HG03521 (cell line): ENCODE results near the gene PRRT1.
"Not testable (repeated sequence)": the region's sequence is repeated elsewhere in the genome, so short reads cannot be mapped to it uniquely, and the experiment has no call there.

Source experiments
- ATAC-seq: cut with Tn5 transposase; IDR thresholded peaks from one replicate; pipeline ENCODE4 v1.9.1; 2021; ENCODE audit warnings: mild to moderate bottlenecking, moderate library complexity; ENCODE audit not compliant: unreplicated experiment

The PRRT1 gene

DNA sequence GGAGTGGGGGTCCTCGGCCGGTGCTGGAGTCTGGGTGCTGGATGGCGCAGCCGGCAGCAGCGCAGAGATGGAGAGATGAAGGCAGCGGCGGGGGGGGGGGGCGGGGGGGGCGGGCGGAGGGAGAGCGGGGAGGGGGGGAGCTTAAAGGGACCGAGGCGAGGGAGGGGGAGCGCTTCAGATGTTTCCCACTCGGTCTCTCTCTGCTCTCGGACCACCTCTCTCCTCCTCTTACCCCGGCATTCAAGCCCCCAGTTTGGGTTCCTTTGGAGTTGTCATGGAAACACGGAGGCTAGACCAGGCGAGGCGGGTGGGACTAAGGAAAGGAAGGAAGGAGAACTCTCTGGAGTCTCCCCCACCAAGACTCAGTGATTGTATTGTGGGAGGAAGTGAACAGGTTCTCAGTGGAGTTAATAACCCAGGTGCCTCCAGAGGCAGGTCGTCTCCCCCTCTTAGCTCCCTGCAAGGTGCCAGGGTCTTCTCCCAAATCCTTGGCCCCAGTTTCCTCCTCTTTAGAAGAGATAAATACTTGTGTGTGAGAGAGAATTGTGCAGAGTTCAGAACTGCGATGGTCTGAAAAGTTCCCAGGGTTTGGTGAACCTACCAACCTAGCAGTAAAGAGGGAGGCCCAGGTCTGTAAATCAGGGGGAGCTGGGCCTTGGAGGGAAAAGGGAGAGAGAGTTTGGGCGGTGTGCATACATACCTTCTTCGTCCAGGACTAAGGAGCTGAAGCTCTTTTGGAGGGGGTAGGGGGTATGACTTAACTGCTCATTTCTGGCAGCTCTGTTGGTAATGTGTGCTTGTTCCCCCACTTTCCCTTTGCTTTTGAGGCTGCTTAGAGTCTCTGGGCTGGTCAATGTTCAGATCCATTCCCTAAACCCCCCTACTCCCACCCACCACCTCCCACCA is at the start of gene PRRT1:
PRRT1 (minus strand) TSS at position 77 of the 906 bp plus-strand sequence. CDS start 112 bp downstream, outside the sequence.
- ATAC-seq = no peak

DNA sequence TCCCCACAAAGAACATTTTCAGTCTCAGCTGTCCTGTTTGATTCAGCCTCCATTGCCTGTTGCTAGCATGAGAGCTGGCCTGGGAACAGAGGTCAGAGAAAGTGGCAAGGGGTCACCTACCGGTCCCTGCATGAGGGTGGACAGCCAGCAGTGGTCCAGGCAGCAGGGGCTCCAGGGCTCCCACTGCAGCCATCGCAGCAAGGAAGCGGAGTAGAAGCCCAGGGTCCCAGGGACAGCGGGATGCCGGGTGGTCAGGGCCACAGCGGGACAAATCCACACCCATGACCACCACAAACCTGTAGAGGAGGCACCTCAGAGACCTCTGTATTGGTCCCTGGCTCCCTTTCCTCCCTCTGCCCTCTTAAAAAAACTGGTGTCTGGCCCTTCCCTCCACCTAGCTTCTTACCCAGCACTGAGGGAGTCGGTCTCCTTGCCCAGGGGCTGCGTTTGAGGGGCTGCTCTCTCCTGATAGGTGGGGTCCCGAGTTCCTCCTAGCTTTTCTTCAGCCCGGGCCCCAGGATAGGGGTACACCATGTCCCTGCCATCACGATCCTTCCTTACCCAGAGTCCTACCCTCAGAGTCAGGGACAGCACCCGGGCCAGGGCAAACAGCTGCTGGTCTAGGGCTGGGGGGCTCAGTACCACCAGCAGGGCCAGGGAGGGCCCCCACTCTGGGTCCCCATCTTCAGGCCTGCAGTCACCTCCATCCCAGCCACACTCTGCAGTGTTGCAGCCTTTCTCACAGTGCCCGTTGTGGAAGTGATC is 49.2 kb upstream of the PRRT1 start:
- ATAC-seq = no peak

DNA sequence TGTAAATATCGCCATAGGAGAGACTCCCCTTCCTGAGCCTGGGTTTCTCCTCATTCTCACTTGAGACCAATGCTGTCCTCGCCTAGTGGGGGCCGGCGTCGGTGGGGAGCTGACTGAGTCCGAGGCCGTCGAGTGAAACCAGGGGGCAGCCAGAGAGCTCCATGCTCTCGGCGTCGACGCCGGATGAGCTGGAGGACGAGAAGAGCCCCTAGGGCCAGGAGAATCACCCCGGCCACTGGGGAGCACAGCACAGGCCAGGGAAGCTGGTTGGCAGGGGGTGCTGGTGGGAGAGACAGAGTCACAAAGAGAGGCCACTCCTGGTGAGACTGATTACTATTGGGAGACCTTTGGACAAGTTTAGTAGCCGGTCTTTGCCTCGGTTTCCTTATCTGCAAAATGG is 47.1 kb upstream of the PRRT1 start:
- ATAC-seq = no peak

DNA sequence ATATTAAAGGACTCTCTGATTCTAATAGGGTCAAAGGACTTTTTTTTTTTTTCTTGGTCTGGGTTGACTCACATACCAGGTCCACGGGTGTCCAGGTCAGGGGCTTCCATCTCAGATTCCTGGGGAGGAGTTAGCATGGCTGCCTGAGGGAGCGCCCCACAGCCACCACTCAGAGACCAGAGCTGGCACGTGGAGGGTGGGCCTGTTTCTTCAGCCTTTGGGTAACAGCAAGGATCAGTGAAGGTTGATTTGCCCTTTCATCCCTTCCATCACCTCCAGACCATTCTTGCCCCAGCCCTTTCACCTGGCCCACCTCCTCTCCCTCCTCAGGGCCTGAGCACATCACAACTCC is 46.6 kb upstream of the PRRT1 start:
- ATAC-seq = no peak

GRCh38 chr6:32196682-32197616 is 45.2 kb upstream of the PRRT1 start:
- ATAC-seq = no peak

DNA sequence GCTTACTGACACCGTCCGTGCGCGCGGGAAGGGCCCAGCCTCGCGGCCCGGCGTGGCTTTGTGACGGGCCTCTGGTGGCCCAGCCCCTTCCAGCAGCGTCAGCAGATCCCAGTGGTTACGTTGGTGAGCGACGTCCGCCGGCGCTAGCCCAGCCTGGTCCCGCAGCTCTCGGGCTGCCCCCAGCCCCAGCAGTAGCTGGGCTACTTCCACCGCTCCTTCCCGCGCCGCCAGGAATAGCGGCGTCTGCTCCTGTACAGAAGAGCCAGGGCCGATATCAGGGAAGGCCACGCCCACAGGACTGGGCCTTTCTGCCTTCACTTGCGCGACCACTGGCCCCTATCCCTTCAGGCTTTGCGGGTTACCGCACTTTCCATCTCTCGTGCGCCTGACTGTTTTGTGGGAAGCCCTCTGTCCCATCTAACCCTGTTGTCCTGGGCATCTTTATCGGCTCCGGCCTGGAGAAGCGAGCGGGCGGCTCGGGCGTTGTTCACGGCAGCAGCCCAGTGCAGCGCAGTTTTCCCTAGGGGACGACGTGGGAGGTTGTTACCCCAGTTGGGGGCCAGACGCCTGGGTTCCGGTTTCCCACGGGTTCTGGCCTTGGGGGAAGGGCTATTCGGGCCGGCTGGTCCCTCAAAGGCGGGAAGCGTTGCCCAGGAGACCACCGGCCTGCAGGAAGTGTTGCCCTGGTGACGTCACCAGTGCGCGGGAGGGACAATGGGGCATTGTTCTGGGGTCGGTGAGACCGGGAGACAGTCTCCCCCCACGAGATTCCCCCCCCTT is 44.4 kb upstream of the PRRT1 start:
- peak; percentile 77 for ATAC-seq

DNA sequence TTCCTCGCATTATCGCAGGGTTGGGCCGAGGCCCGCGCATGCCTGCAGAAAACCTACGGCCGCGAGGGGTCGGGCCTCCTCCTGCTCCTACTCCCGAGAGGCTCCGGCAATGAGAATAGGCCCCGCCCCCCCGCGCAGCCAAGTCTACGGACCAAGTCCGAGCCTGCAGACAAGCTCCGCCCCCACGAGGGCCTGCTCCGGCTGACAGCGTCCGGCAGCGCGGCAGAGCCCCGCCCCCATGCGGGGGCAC is 43.8 kb upstream of the PRRT1 start:
- ATAC-seq = peak; percentile 81

- ATAC-seq = no peak
Measured at GRCh38 chr6:32194825-32195651, 43.3 kb upstream of the PRRT1 start.

GRCh38 chr6:32194388-32194787 is 42.6 kb upstream of the PRRT1 start:
- no peak for ATAC-seq

GRCh38 chr6:32193096-32193495 is 41.4 kb upstream of the PRRT1 start:
- ATAC-seq = not testable (repeated sequence)

DNA sequence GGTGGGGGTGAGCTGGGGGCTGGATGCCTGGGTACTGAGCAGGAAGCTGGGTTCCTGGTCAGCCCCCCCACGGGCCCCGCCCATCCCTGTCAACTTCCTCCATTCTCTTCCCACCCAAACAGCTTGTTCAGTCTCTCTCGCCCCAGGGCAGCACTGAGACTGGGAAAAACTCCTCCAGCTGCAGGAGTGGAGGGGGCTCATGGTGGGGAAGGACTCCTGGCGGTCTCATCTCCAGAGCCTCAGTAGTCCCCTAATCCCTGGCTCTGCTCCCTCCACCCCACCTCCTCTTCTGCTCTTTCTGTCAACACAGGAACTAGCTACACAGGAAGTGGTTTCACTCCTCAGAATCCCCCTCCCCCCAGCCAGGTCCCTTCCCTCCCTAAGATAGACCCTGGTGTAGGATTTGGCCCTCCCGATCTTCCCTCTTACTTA is 40.9 kb upstream of the PRRT1 start, which contains the start of gene GPSM3:
GPSM3 (minus strand) TSS at position 36 of the 432 bp plus-strand sequence. CDS start 130 bp downstream, outside the sequence.
- ATAC-seq = no peak

DNA sequence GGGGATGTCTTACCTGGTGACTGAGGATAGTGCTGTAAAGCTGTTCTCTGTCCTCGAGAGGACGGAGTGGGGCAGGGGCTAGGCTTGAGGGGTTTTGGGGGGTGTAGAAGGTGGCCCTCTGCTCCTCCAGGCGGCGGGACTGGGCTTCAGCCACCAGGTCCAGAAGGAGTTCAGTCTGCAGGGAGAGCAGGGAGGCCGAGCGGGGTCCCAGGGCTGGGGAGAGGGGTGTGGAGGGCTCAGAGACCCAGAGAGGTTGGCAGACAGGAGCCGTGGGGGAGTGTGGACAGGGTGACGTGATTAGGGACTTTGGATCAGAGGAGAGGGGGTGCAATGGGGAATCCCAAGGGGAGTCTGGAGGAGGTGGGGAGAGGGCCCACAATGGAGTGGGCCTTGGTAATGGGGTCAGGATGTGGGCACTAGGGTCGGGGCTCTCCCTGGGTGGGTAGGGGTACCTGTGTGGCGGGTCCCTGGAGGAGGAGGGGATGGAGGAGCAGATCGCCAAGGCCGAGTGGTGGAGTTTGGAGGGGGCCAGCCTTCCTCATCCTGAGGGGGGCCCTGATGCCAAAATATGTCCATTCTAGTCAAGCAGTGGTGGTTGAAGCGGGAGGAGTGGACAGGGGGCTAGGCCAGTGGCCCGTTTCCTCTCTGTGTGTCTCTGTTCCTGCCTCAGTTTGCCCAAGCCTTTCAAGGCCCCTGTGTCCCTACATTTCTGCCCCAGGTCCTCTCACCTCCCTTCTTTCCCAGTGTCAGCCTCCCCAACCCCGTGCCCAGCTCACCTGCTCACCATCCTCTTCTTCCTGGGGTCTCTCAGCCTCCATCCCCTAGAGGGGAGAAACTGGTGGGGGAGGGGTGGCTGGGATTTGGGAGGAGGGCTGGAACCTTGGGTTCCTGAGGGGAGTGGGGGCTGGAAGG is 40.2 kb upstream of the PRRT1 start:
- ATAC-seq = no peak

DNA sequence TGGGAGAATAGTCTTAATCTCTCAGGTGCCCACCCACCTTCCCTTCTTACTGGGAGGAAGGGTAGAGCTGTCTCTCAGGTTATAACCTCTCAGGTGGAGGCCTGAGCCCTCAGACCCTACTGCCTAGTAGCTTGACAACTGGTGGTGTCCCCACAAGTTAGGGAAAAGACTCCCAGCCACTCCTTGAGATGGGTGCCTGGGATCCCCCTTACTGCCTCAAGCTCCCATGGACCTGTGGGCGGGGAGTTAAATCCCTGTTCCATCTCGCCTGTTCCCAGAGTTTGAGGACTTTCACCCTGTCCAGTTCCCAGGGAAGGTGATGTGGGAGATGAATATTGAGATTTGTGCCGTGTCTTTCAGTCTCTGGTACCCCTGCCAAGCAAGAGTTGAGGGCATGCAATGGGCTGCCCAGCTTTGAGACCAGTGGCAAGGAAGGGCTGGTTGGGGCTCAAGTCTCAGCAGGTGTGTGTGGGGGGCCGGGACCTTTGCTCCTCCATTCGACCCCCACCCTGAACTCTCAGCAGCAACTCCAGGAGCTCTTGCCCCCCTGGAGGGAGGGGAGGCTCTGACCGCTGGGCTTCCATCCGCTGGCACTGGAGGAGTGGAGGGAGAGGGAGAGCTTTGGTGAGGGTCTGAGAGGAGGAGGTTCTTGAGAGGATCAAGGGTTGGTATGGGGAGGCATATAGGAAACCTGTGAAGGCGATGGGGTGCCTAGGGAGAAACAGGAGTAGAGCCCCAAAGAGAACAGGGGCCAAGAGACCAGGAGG is 39.4 kb upstream of the PRRT1 start:
- ATAC-seq = no peak

- ATAC-seq = peak; percentile 56
Measured at GRCh38 chr6:32190054-32190851, 38.5 kb upstream of the PRRT1 start, which contains the start of gene PBX2. PBX2 (minus strand) TSS chr6:32190202; CDS start chr6:32189915, 287 bp downstream.

- no peak for ATAC-seq
Measured at GRCh38 chr6:32189742-32190053, 38.0 kb upstream of the PRRT1 start.

GRCh38 chr6:32189069-32189741 is 37.5 kb upstream of the PRRT1 start:
- ATAC-seq = no peak
